H1 (cell line): Measurements from ENCODE around the gene HOMER2. TPM values are rescaled to one million over a fixed set of nuclear protein-coding genes. Genes with fewer than 3 reads are reported as not detected.

Experiments used
- CTCF ChIP-seq, 3 experiments: IDR thresholded peaks; 1 replicate in 2 of 3; 2 replicates in 1 of 3; pipeline versions ENCODE4 v1.5.1 to v1.6.1; 2011; ENCODE audit warnings: low read length in 3 of 3, mild to moderate bottlenecking in 3 of 3, inconsistent platforms in 2 of 3, low read depth in 1 of 3, moderate library complexity in 1 of 3; ENCODE audit not compliant: insufficient read depth in 1 of 3; ENCODE audit errors: control extremely low read depth in 1 of 3
- MAX ChIP-seq: IDR thresholded peaks from 2 replicates; pipeline ENCODE4 v1.6.1; 2012; ENCODE audit warnings: inconsistent platforms
- RAD21 ChIP-seq, 2 experiments: IDR thresholded peaks in 1 of 2; conservative IDR thresholded peaks in 1 of 2; 2 replicates each; pipeline ENCODE4 v1.6.1; 2011; ENCODE audit warnings: low read depth in 2 of 2, low read length in 2 of 2, improper control_type of control experiment in 1 of 2, inconsistent platforms in 1 of 2, mild to moderate bottlenecking in 1 of 2, moderate library complexity in 1 of 2
- polyA plus RNA-seq, 7 experiments: library from polyadenylated mRNA; depleted of rRNA in 3 of 7; stranded (reverse) in 5 of 7; unstranded in 2 of 7; fragments of >200 nt in 5 of 7; fragments of 200-250 nt in 2 of 7; gene quantifications; 1 replicate in 5 of 7; 2 replicates in 1 of 7; 4 replicates in 1 of 7; pipeline versions ENCODE4 v1.2.1 to v1.2.3, GENCODE V29; 2011 to 2013; ENCODE audit warnings: missing spikeins in 2 of 7, mixed read lengths in 2 of 7
- total RNA-seq: library from RNA; stranded (reverse); fragmentation: NEBNext Ultra II Directional; extraction: Animal tissue kit (Norgen Biotek cat#: 25700); gene quantifications from 2 replicates; pipeline ENCODE4 v1.2.1, GENCODE V29; 2021

The HOMER2 gene
- total and polyA plus RNA-seq, 2 of the 8 experiments (the other 6 are each of a cell fraction or from before 2014, with no cell fraction given): 12.5 to 27.6 TPM

- TF ChIP-seq MAX (no peak), RAD21 (IDR thresholded peaks at IDR 0.05 in 1 of 2, conservative IDR thresholded peaks at IDR 0.05 in 1 of 2; ENCODE audit: low read depth in 2 of 2, low read length in 2 of 2) (no peak), CTCF (IDR thresholded peaks at IDR 0.05; ENCODE audit: control extremely low read depth in 1 of 3, insufficient read depth in 1 of 3, low read depth in 1 of 3, low read length in 3 of 3) (no peak)
These were observed 57.5 kb downstream of the HOMER2 start (continued) for GRCh38 chr15:82894971-82895520.
